GM23338 (cell line): ENCODE results near the gene DNAH8. TPM values are rescaled to one million over a fixed set of nuclear protein-coding genes. Genes with fewer than 3 reads are reported as not detected.

Source experiments
- ATAC-seq: fragments of 200-7000 bp; cut with Tn5 transposase; 3 replicates; pipeline ENCODE4 v1.9.1; 2020
- DNase-seq: peaks from one replicate; pipeline ENCODE4 v3.0.0-alpha.2; 2015; ENCODE audit warnings: low spot score
- H2AFZ ChIP-seq: fragments of 200-600 bp; sonication (generic); 2 replicates; pipeline ENCODE4 v1.8.0; 2016; ENCODE audit warnings: antibody characterized with exemption, mild to moderate bottlenecking, moderate library complexity
- H3F3A ChIP-seq: fragments of 200-600 bp; sonication (generic); replicated peaks from 2 replicates; pipeline ENCODE4 v1.8.0; 2017; ENCODE audit warnings: antibody characterized with exemption, mixed run types, low read depth
- H3K27ac ChIP-seq: fragments of 200-600 bp; sonication (generic); 2 replicates; pipeline ENCODE4 v1.6.1; 2016; ENCODE audit warnings: low read depth
- H3K27me3 ChIP-seq: fragments of 200-600 bp; sonication (generic); 2 replicates; pipeline ENCODE4 v1.8.0; 2016; ENCODE audit warnings: mild to moderate bottlenecking, mixed run types, moderate library complexity; ENCODE audit not compliant: insufficient read depth
- H3K36me3 ChIP-seq: fragments of 200-600 bp; sonication (generic); 2 replicates; pipeline ENCODE4 v1.8.0; 2016; ENCODE audit warnings: mild to moderate bottlenecking; ENCODE audit not compliant: insufficient read depth
- H3K4me1 ChIP-seq: fragments of 200-600 bp; sonication (generic); 2 replicates; pipeline ENCODE4 v1.8.0; 2016; ENCODE audit warnings: mild to moderate bottlenecking, moderate library complexity; ENCODE audit not compliant: insufficient read depth
- H3K4me2 ChIP-seq: fragments of 200-600 bp; sonication (generic); 2 replicates; pipeline ENCODE4 v1.7.1; 2017; ENCODE audit warnings: mixed run types
- H3K4me3 ChIP-seq: fragments of 200-600 bp; sonication (generic); 2 replicates; pipeline ENCODE4 v1.6.1; 2016; ENCODE audit warnings: mixed run types
- H3K79me2 ChIP-seq: fragments of 200-600 bp; sonication (generic); replicated peaks from 2 replicates; pipeline ENCODE4 v1.8.0; 2017; ENCODE audit warnings: mild to moderate bottlenecking; ENCODE audit not compliant: insufficient read depth
- H3K9me2 ChIP-seq: fragments of 200-600 bp; sonication (generic); 2 replicates; pipeline ENCODE4 v1.8.0; 2017; ENCODE audit not compliant: insufficient read depth
- H4K20me1 ChIP-seq: fragments of 200-600 bp; sonication (generic); replicated peaks from 2 replicates; pipeline ENCODE4 v1.8.0; 2017; ENCODE audit warnings: mild to moderate bottlenecking; ENCODE audit not compliant: insufficient read depth
- H3K27ac Mint-ChIP-seq: 2 replicates; pipeline ENCODE4 v1.8.0; 2020; ENCODE audit warnings: inconsistent platforms, mild to moderate bottlenecking, moderate library complexity, mixed read lengths
- H3K27me3 Mint-ChIP-seq: 3 replicates; pipeline ENCODE4 v1.8.0; 2022; ENCODE audit warnings: low read depth, mild to moderate bottlenecking, moderate library complexity, mixed read lengths, inconsistent platforms; ENCODE audit not compliant: insufficient read depth, poor library complexity
- H3K36me3 Mint-ChIP-seq: 3 replicates; pipeline ENCODE4 v1.8.0; 2021; ENCODE audit warnings: low read depth, mild to moderate bottlenecking, inconsistent platforms, moderate library complexity, mixed read lengths
- H3K4me1 Mint-ChIP-seq: 3 replicates; pipeline ENCODE4 v1.8.0; 2020; ENCODE audit warnings: mild to moderate bottlenecking, inconsistent platforms, mixed read lengths
- H3K4me3 Mint-ChIP-seq: 3 replicates; pipeline ENCODE4 v1.8.0; 2021; ENCODE audit warnings: moderate library complexity, mild to moderate bottlenecking, inconsistent platforms, mixed read lengths
- H3K9me3 Mint-ChIP-seq: 3 replicates; pipeline ENCODE4 v1.8.0; 2020; ENCODE audit warnings: moderate library complexity, mild to moderate bottlenecking, inconsistent platforms, mixed read lengths
- CREB1 ChIP-seq: fragments of 250-450 bp; sonication (Bioruptor Pico); IDR thresholded peaks from 2 replicates; pipeline ENCODE4 v1.5.0; 2020; ENCODE audit warnings: low read depth, mild to moderate bottlenecking, moderate library complexity
- CTCF ChIP-seq, 2 experiments: fragments of 200-600 bp in 1 of 2; sonication (generic) in 1 of 2; conservative IDR thresholded peaks; 2 replicates each; pipeline versions ENCODE4 v1.5.1 to v1.6.1; 2016 to 2017; ENCODE audit warnings: antibody characterized with exemption in 2 of 2, low read depth in 2 of 2, mild to moderate bottlenecking in 2 of 2, moderate library complexity in 1 of 2
- EZH2 ChIP-seq: fragments of 200-600 bp; sonication (generic); IDR thresholded peaks from one replicate; pipeline ENCODE4 v1.8.0; 2017; ENCODE audit warnings: antibody characterized with exemption, mild to moderate bottlenecking, low read depth; ENCODE audit not compliant: unreplicated experiment
- JUNB ChIP-seq: IDR thresholded peaks from one replicate; pipeline ENCODE4 v1.6.1; 2016; ENCODE audit warnings: antibody characterized with exemption; ENCODE audit not compliant: unreplicated experiment
- NANOG ChIP-seq: IDR thresholded peaks from 2 replicates; pipeline ENCODE4 v1.6.1; 2016; ENCODE audit warnings: antibody characterized with exemption, borderline replicate concordance
- STAT1 ChIP-seq: IDR thresholded peaks from one replicate; pipeline ENCODE4 v1.6.1; 2016; ENCODE audit warnings: antibody characterized with exemption; ENCODE audit not compliant: unreplicated experiment
- ZNF462 ChIP-seq: fragments of 250-450 bp; sonication (Bioruptor Pico); IDR thresholded peaks from 2 replicates; pipeline ENCODE4 v1.5.0; 2020; ENCODE audit warnings: mild to moderate bottlenecking, moderate library complexity
- polyA plus RNA-seq: library from polyadenylated mRNA; unstranded; fragments of >200 nt; fragmentation: Nextera tagmentation; extraction: Ambion mirVana; gene quantifications from 2 replicates; pipeline ENCODE4 v1.2.1, GENCODE V29; 2016
- total RNA-seq: library from RNA; depleted of rRNA; stranded (reverse); fragments of >200 nt; shearing (Covaris generic); gene quantifications from 2 replicates; pipeline ENCODE4 v1.2.3, GENCODE V29; 2014

Gene DNAH8
- total and polyA plus RNA-seq, 2 experiments from 2014 or later: 0.02 TPM; not detected in 1

- Mint-ChIP-seq H3K36me3 (no peaks in the 10 kb centered on the region), H3K9me3 (no peaks in the 10 kb centered on the region), H3K27ac (no peak overlapping the region), H3K4me1 (no peaks in the 10 kb centered on the region), H3K4me3 (no peak overlapping the region), H3K27me3 (peaks cover 5% of the 10 kb centered on the region)
- Histone ChIP-seq H3K36me3 (no peaks in the 10 kb centered on the region; the same call in 1 of the 2 replicates), H3K4me2 (no peak overlapping the region), H4K20me1 (no peaks in the 10 kb centered on the region), H3K4me3 (no peak overlapping the region), H3K4me1 (no peaks in the 10 kb centered on the region), H3K27me3 (no peaks in the 10 kb centered on the region), H3K9me2 (0 out of 2 replicates have a peak, but pooled peaks cover 5% of the 10 kb centered on the region), H3K79me2 (no peaks in the 10 kb centered on the region), H3K27ac (no peak overlapping the region), H2AFZ (no peak overlapping the region), H3F3A (no peaks in the 10 kb centered on the region)
- DNase-seq (no peak), ATAC-seq (no peak)
- TF ChIP-seq JUNB (no peak), NANOG (no peak), EZH2 (no peak), ZNF462 (CRISPR knock-in tag) (no peak), CTCF (conservative IDR thresholded peaks at IDR 0.05; ENCODE audit: low read depth in 2 of 2) (no peak), STAT1 (no peak), CREB1 (no peak)
These were observed 40.1 kb downstream of the DNAH8 start for GRCh38 chr6:38755207-38755606.
